ENCODE data around the gene PDRG1. TPM values are rescaled to one million over a fixed set of nuclear protein-coding genes. Genes with fewer than 3 reads are reported as not detected.

Gene PDRG1
- polyA plus RNA-seq, 2 donors = 6.8 to 13.8 TPM

DNA sequence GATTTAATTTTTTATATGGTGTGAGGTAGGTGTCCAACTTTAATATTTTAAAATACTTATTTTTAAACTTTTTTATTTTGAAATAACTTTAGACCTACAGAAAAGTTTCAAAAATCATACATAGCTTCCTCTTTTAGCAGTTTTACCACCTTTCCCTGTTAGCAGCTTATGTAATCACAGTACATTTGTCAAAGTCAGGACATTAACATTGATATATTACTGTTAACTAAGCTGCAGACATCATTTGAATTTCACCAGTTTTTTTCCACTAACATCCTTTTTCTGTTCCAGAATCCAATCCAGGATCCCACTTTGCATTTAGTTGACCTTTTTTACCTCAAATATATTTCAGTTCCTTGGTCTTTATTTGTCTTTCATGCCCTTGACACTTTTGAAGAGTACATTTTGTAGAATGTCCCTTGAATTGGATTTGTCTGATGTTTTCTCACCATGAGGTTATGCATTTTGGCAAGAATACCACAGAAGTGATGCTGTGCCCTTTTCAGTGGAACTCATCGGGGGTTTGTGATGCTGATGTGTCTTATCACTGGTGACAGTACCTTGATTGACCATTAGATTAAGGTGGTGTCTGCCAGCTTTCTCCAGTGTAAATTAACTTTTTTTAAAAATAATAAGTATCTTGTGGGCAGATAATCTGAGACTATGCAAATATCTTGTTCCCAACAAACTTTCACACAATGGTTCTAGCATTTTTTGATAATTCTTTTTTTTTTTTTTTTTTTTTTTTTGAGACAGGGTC lies 48.0 kb downstream of the PDRG1 start:
- Histone ChIP-seq H3K36me3 (ENCODE audit: control insufficient read depth in 2 of 2, insufficient read depth in 2 of 2, low read length in 1 of 2) (no peaks in the 10 kb centered on the region), H3K9me3 (ENCODE audit: control insufficient read depth in 2 of 2, insufficient read depth in 1 of 2, low read depth in 1 of 2, low read length in 1 of 2) (no peaks in the 10 kb centered on the region), H3K27ac (ENCODE audit: low read depth in 2 of 2, low read length in 1 of 2) (no peak overlapping the region), H3K4me1 (ENCODE audit: control insufficient read depth in 2 of 2, insufficient read depth in 2 of 2, low read length in 1 of 2) (peaks cover 0 to 2% of the 10 kb centered on the region in 2 donors), H3K27me3 (ENCODE audit: control insufficient read depth in 1 of 2, insufficient read depth in 2 of 2, low read length in 2 of 2) (no peaks in the 10 kb centered on the region), H3K4me3 (ENCODE audit: low read depth in 1 of 2, low read length in 2 of 2) (no peak overlapping the region)
- 52 to 63% methylated on average over 1 of the region's 1 CpG for WGBS, 2 donors

DNA sequence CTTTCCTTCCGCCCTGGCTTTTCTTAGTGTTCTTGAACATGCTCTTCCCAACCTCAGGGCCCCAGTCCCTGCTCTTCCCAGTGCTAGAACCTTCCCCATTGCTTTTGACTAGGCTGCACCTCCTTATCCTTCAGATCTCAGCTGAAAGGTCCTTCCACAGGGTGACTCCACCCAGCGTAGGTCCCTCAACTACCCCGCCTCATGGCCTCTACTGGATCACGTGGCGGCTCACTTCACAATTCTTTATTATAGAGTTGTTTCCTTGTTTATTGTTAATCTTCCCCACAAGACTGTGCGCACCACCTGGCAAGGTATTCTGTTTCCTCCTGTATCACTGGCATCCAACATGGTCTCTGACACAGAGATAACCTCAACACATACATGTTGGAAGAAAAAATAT lies 50.2 kb downstream of the PDRG1 start:
- H3K36me3 ChIP-seq (ENCODE audit: control insufficient read depth in 2 of 2, insufficient read depth in 2 of 2, low read length in 1 of 2) = no peaks in the 10 kb centered on the region
- 75 to 85% methylated on average over 6 of the region's 6 CpGs for WGBS, 2 donors
- no peak overlapping the region for H3K27ac ChIP-seq (ENCODE audit: low read depth in 2 of 2, low read length in 1 of 2)
- no peaks in the 10 kb centered on the region for H3K9me3 ChIP-seq (ENCODE audit: control insufficient read depth in 2 of 2, insufficient read depth in 1 of 2, low read depth in 1 of 2, low read length in 1 of 2)
- no peaks in the 10 kb centered on the region for H3K4me1 ChIP-seq (ENCODE audit: control insufficient read depth in 2 of 2, insufficient read depth in 2 of 2, low read length in 1 of 2)
- no peak overlapping the region for H3K4me3 ChIP-seq (ENCODE audit: low read depth in 1 of 2, low read length in 2 of 2)
- no peaks in the 10 kb centered on the region for H3K27me3 ChIP-seq (ENCODE audit: control insufficient read depth in 1 of 2, insufficient read depth in 2 of 2, low read length in 2 of 2)

DNA sequence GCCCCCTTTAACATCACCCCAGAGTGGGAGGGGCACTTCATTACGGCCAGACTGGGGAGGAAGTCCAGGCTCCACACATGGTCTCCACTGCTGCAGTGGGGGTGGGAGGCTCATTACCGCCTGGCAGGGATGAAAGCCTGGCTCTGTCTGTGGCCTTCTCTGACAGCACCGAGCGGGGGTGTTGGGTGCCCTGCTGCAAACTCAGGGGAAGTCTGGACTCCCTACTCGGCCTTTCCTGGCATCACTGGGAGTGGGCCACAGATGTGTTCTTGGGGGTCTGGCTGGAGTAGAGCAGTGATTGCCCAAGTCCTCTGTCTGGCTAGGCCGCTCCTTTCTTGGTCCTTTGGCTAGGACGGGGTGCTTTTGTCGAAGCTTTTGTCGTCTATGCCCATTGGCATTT lies 54.3 kb downstream of the PDRG1 start:
- no peaks in the 10 kb centered on the region for H3K27me3 ChIP-seq (ENCODE audit: control insufficient read depth in 1 of 2, insufficient read depth in 2 of 2, low read length in 2 of 2)
- no peaks in the 10 kb centered on the region for H3K9me3 ChIP-seq (ENCODE audit: control insufficient read depth in 2 of 2, insufficient read depth in 1 of 2, low read depth in 1 of 2, low read length in 1 of 2)
- H3K4me3 ChIP-seq (ENCODE audit: low read depth in 1 of 2, low read length in 2 of 2) = no peak overlapping the region
- H3K36me3 ChIP-seq (ENCODE audit: control insufficient read depth in 2 of 2, insufficient read depth in 2 of 2, low read length in 1 of 2) = no peaks in the 10 kb centered on the region
- WGBS, 2 donors = 79 to 84% methylated on average over 9 of the region's 9 CpGs
- no peaks in the 10 kb centered on the region for H3K4me1 ChIP-seq (ENCODE audit: control insufficient read depth in 2 of 2, insufficient read depth in 2 of 2, low read length in 1 of 2)
- H3K27ac ChIP-seq (ENCODE audit: low read depth in 2 of 2, low read length in 1 of 2) = no peak overlapping the region

GRCh38 chr20:31896049-31896448 lies 55.8 kb downstream of the PDRG1 start:
- Histone ChIP-seq H3K36me3 (ENCODE audit: control insufficient read depth in 2 of 2, insufficient read depth in 2 of 2, low read length in 1 of 2) (no peaks in the 10 kb centered on the region), H3K27me3 (ENCODE audit: control insufficient read depth in 1 of 2, insufficient read depth in 2 of 2, low read length in 2 of 2) (no peaks in the 10 kb centered on the region), H3K27ac (ENCODE audit: low read depth in 2 of 2, low read length in 1 of 2) (no peak overlapping the region), H3K4me1 (ENCODE audit: control insufficient read depth in 2 of 2, insufficient read depth in 2 of 2, low read length in 1 of 2) (no peaks in the 10 kb centered on the region), H3K9me3 (ENCODE audit: control insufficient read depth in 2 of 2, insufficient read depth in 1 of 2, low read depth in 1 of 2, low read length in 1 of 2) (no peaks in the 10 kb centered on the region), H3K4me3 (ENCODE audit: low read depth in 1 of 2, low read length in 2 of 2) (no peak overlapping the region)
- WGBS, 2 donors = 92 to 95% methylated on average over 9 of the region's 9 CpGs

- Histone ChIP-seq H3K27ac (ENCODE audit: low read depth in 2 of 2, low read length in 1 of 2) (no peak overlapping the region), H3K4me1 (ENCODE audit: control insufficient read depth in 2 of 2, insufficient read depth in 2 of 2, low read length in 1 of 2) (no peaks in the 10 kb centered on the region), H3K36me3 (ENCODE audit: control insufficient read depth in 2 of 2, insufficient read depth in 2 of 2, low read length in 1 of 2) (no peaks in the 10 kb centered on the region), H3K4me3 (ENCODE audit: low read depth in 1 of 2, low read length in 2 of 2) (no peak overlapping the region), H3K9me3 (ENCODE audit: control insufficient read depth in 2 of 2, insufficient read depth in 1 of 2, low read depth in 1 of 2, low read length in 1 of 2) (no peaks in the 10 kb centered on the region), H3K27me3 (ENCODE audit: control insufficient read depth in 1 of 2, insufficient read depth in 2 of 2, low read length in 2 of 2) (no peaks in the 10 kb centered on the region)
- 44 to 48% methylated on average over 8 of the region's 8 CpGs for WGBS, 2 donors
Measured at GRCh38 chr20:31894980-31895675, 56.7 kb downstream of the PDRG1 start.

Other genes with a start within 250 kb of the PDRG1 start
- 10 to 100 TPM; 60.0 to 80.9 TPM for gene BCL2L1, start 229.2 kb downstream of the PDRG1 start, polyA plus RNA-seq
- 10 to 100 TPM in 1 of 2 donors, 1 to 10 TPM in 1; 9.1 to 13.6 TPM for gene TPX2, start 212.8 kb downstream of the PDRG1 start, polyA plus RNA-seq
- gene MYLK2, start 132.7 kb downstream of the PDRG1 start, polyA plus RNA-seq = under 1 TPM; 0.08 to 0.11 TPM
- under 1 TPM; 0.35 to 0.41 TPM for gene FOXS1, start 106.4 kb downstream of the PDRG1 start, polyA plus RNA-seq
- under 1 TPM; 0.55 to 0.58 TPM for gene DUSP15, start 81.5 kb downstream of the PDRG1 start, polyA plus RNA-seq
- under 1 TPM; 0.12 to 0.14 TPM for gene TTLL9, start 81.4 kb downstream of the PDRG1 start, polyA plus RNA-seq
- under 1 TPM in 1 of 2 donors, not detected in 1; under 0.01 TPM for gene XKR7, start 16.1 kb upstream of the PDRG1 start, polyA plus RNA-seq
- gene CCM2L, start 58.4 kb upstream of the PDRG1 start, polyA plus RNA-seq = 1 to 10 TPM; 1.8 to 2.9 TPM
- 1 to 10 TPM; 1.3 to 2.9 TPM for gene HCK, start 100.2 kb upstream of the PDRG1 start, polyA plus RNA-seq
- 10 to 100 TPM; 22.9 to 26.6 TPM for gene TM9SF4, start 157.7 kb upstream of the PDRG1 start, polyA plus RNA-seq

Measured in esophagus (tissue), 2 donors.